Thyroid gland (tissue), 4 donors: ENCODE results near the gene NSUN3. TPM values are rescaled to one million over a fixed set of nuclear protein-coding genes. Genes with fewer than 3 reads are reported as not detected.

ENCODE experiments used
- DNase-seq, 2 donors: peaks; one replicate each; pipeline ENCODE4 v3.0.0-alpha.2; 2019
- H3K27ac ChIP-seq, 3 donors: fragments of 200-600 bp; sonication (generic); 1 replicate in 2 of 3; 2 replicates in 1 of 3; pipeline ENCODE4 v1.5.1; 2016 to 2019; ENCODE audit warnings: mild to moderate bottlenecking in 1 of 3, moderate library complexity in 1 of 3
- H3K27me3 ChIP-seq: fragments of 200-600 bp; sonication (generic); one replicate; pipeline ENCODE4 v1.5.1; 2019
- H3K36me3 ChIP-seq, 2 donors: fragments of 200-600 bp; sonication (generic); one replicate each; pipeline ENCODE4 v1.5.1; 2016 to 2019
- H3K4me1 ChIP-seq, 2 donors: fragments of 200-600 bp; sonication (generic); one replicate each; pipeline ENCODE4 v1.5.1; 2017 to 2019
- H3K4me3 ChIP-seq, 3 donors: fragments of 200-600 bp; sonication (generic); replicated peaks in 1 of 3; 1 replicate in 2 of 3; 2 replicates in 1 of 3; pipeline ENCODE4 v1.5.1; 2016; ENCODE audit warnings: mild to moderate bottlenecking in 1 of 3
- H3K9me3 ChIP-seq: fragments of 200-600 bp; sonication (generic); one replicate; pipeline ENCODE4 v1.5.1; 2017
- CTCF ChIP-seq, 6 experiments: fragments of 200-600 bp in 3 of 6; fragments of 450-650 bp in 3 of 6; sonication (generic) in 3 of 6; IDR thresholded peaks; one replicate each; pipeline ENCODE4 v1.5.1; 2016 to 2019; ENCODE audit warnings: antibody characterized with exemption in 6 of 6, mild to moderate bottlenecking in 2 of 6, inconsistent platforms in 1 of 6, moderate library complexity in 1 of 6
- WGBS, 2 donors: methylation state at CpG; one replicate each; pipeline ENCODE4 v1.1.5; 2017; 5-methylcytosine and 5-hydroxymethylcytosine counted together
- intact Hi-C: fragments of 100-400 bp; cut with DNase I; formaldehyde crosslinking; loops from one replicate; pipeline ENCODE4 v1.15.1; 2023
- total RNA-seq, 4 donors: library from RNA; depleted of rRNA; stranded (reverse); fragments of >200 nt; gene quantifications; one replicate each; pipeline ENCODE4 v1.2.3, GENCODE V29; 2016

Gene NSUN3
- total RNA-seq, 4 donors from 2014 or later = 12.5 to 22.5 (median 15.4) TPM

- 68 to 77% methylated on average over 6 of the region's 6 CpGs for WGBS, 2 donors
- no peak overlapping the region for H3K27ac ChIP-seq
- no peak for TF ChIP-seq CTCF (IDR thresholded peaks at IDR 0.05)
- no peak overlapping the region for H3K4me3 ChIP-seq
- H3K4me1 ChIP-seq = no peaks in the 10 kb centered on the region
- intact Hi-C loops = no loop called here
- no peaks in the 10 kb centered on the region for H3K9me3 ChIP-seq
- H3K36me3 ChIP-seq = no peaks in the 10 kb centered on the region
- no peak for DNase-seq
- no peaks in the 10 kb centered on the region for H3K27me3 ChIP-seq
Observed at GRCh38 chr3:94176988-94177745, 114.3 kb downstream of the NSUN3 start.

Other genes with a start within 250 kb of the NSUN3 start
- gene PROS1, start 89.2 kb upstream of the NSUN3 start, total RNA-seq = 10 to 100 TPM; 20.0 to 84.4 (median 39.9) TPM
- gene ARL13B, start 82.9 kb upstream of the NSUN3 start, total RNA-seq = 10 to 100 TPM; 14.6 to 27.3 (median 16.0) TPM
- not detected for gene STX19, start 34.5 kb upstream of the NSUN3 start, total RNA-seq
- gene DHFR2, start 145 bp upstream of the NSUN3 start, total RNA-seq = 1 to 10 TPM; 5.5 to 7.7 (median 6.4) TPM